ENCODE measurements around the gene NEUROG3.

DNA sequence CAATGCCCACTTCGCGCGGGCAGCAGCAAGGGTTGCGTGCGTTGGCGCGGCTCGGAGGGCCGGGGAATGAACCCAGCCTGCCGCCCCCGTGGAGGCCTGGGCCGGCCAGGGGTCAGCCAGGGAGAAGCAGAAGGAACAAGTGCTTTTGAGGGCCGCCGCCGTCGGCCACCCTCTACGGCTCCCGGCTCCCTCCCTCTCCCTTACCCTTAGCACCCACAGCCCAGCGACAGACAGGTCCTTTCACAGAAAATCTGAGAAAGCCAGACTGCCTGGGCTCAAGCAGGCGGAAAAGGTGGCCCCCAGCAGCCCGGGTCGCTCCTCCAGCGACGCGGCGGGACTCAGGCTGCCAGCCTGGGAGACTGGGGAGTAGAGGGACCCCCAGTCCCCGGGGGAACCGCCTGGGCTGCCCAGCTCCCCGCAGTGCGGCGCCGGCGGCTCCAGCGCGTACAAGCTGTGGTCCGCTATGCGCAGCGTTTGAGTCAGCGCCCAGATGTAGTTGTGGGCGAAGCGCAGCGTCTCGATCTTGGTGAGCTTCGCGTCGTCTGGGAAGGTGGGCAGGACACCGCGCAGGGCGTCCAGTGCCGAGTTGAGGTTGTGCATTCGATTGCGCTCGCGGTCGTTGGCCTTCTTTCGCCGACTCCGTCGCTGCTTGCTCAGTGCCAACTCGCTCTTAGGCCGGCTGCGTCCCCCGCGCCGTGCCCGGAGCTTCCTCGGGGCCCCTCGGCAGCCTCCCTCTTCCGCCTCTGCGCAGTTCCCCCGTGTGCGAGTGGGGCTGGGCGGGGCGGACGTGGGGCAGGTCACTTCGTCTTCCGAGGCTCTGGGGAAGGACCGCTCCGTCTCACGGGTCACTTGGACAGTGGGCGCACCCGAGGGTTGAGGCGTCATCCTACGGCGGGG is 815 bp downstream of the NEUROG3 start:
- no peak for TF ChIP-seq POLR2A (IDR thresholded peaks at IDR 0.05; ENCODE audit: low read length)
- no peak for TF ChIP-seq GATA1 (IDR thresholded peaks at IDR 0.05; ENCODE audit: low read depth, low read length)
